Measurements from ENCODE around the gene OR8B8.
"Not testable (repeated sequence)": the region's sequence is repeated elsewhere in the genome, so short reads cannot be mapped to it uniquely, and the experiment has no call there.

OR8B8 gene

GRCh38 chr11:124441081-124441480, 4.4 kb downstream of the OR8B8 start:
- no peak for DNase-seq

GRCh38 chr11:124440608-124441007, 4.9 kb downstream of the OR8B8 start:
- DNase-seq, result no peak

- DNase-seq, result no peak
These were observed 10.8 kb downstream of the OR8B8 start for GRCh38 chr11:124434699-124435098.

- DNase-seq, result no peak
These were observed 15.9 kb downstream of the OR8B8 start for GRCh38 chr11:124429599-124429998.

- DNase-seq, result no peak
These were observed 21.0 kb downstream of the OR8B8 start, which contains the start of gene OR8B4 for GRCh38 chr11:124424384-124424921. Gene OR8B4, minus strand, starts transcription at chr11:124424871. Its CDS starts 0 bp downstream, at chr11:124424871.

- DNase-seq, result no peak
These were observed 24.5 kb downstream of the OR8B8 start for GRCh38 chr11:124421043-124421442.

GRCh38 chr11:124415356-124415923, 30.1 kb downstream of the OR8B8 start:
- no peak for DNase-seq

- DNase-seq, result no peak
These were observed 35.6 kb downstream of the OR8B8 start for GRCh38 chr11:124409906-124410305.

GRCh38 chr11:124405581-124405980, 39.9 kb downstream of the OR8B8 start:
- no peak for DNase-seq

GRCh38 chr11:124403186-124403585, 42.3 kb downstream of the OR8B8 start:
- not testable (repeated sequence) for DNase-seq

- peak; percentile 31 for DNase-seq
These were observed 43.1 kb downstream of the OR8B8 start for GRCh38 chr11:124402326-124402922.

GRCh38 chr11:124398924-124399323, 46.6 kb downstream of the OR8B8 start, which contains the start of gene OR8B3:
Gene OR8B3, minus strand, starts transcription at chr11:124399024. Its CDS starts 1,673 bp downstream, at chr11:124397351.
- DNase-seq, result no peak

- not testable (repeated sequence) for DNase-seq
These were observed 48.6 kb downstream of the OR8B8 start for GRCh38 chr11:124396847-124397246.

GRCh38 chr11:124394408-124394807, 51.1 kb downstream of the OR8B8 start:
- DNase-seq, result no peak

All from 8988T (cell line).